ENCODE measurements around the gene C8B. TPM values are rescaled to one million over a fixed set of nuclear protein-coding genes. Genes with fewer than 3 reads are reported as not detected.

Gene C8B
- total and polyA plus RNA-seq, 9 of the 15 experiments (the other 6 are each of a cell fraction or from before 2014, with no cell fraction given): not detected

- ChIA-PET CTCF (ENCODE audit: low intra/inter-chr PET ratio) (no interaction called here), POLR2A (no interaction called here)
- Histone ChIP-seq H3K4me1 (replicated peaks in 1 of 2; ENCODE audit: control insufficient read depth in 2 of 2, insufficient read depth in 2 of 2, low read length in 2 of 2) (no peaks in the 10 kb centered on the region), H3K27ac (ENCODE audit: extremely low read depth, low read depth, low read length) (no peak overlapping the region), H3K9ac (ENCODE audit: insufficient read depth in 1 of 2, low read depth in 2 of 2, low read length in 2 of 2) (no peak overlapping the region), H3K9me1 (ENCODE audit: control insufficient read depth, insufficient read depth, low read length) (no peaks in the 10 kb centered on the region), H3K9me3 (replicated peaks; ENCODE audit: control insufficient read depth, insufficient read depth, low read depth, low read length) (no peaks in the 10 kb centered on the region), H4K20me1 (replicated peaks; ENCODE audit: control insufficient read depth, insufficient read depth, low read length) (no peaks in the 10 kb centered on the region), H3K4me3 (no peak overlapping the region), H3K4me2 (ENCODE audit: insufficient read depth, low read length) (no peak overlapping the region), H3K27me3 (ENCODE audit: control insufficient read depth in 2 of 2, insufficient read depth in 2 of 2, low read length in 2 of 2) (peaks cover 0 to 8% of the 10 kb centered on the region in 2 experiments; a peak in 2 of 5 replicates), H3K79me2 (ENCODE audit: control insufficient read depth, insufficient read depth, low read length) (no peaks in the 10 kb centered on the region), H2AFZ (ENCODE audit: low read depth, low read length) (no peak overlapping the region), H3K36me3 (ENCODE audit: control insufficient read depth, insufficient read depth, low read length) (no peaks in the 10 kb centered on the region)
- BruUV-seq (replicated peaks): no TSS peak
- 8% methylated on average over 9 of the region's 9 CpGs for WGBS (ENCODE audit: insufficient coverage, low coverage, missing lambda C conversion rate)
- intact Hi-C loops (cut with micrococcal nuclease): no loop called here
- FAIRE-seq: no peak
- TF ChIP-seq ZNF408 (CRISPR knock-in tag; IDR thresholded peaks at IDR 0.05; ENCODE audit: low read depth) (no peak), HMG20B (CRISPR knock-in tag; IDR thresholded peaks at IDR 0.05) (no peak), HCFC1 (IDR thresholded peaks at IDR 0.05; ENCODE audit: low read depth, low read length) (no peak), ILF3 (IDR thresholded peaks at IDR 0.05; ENCODE audit: borderline replicate concordance) (no peak), CBX1 (IDR thresholded peaks at IDR 0.05; ENCODE audit: low read depth) (no peak), STAT5B (CRISPR knock-in tag; IDR thresholded peaks at IDR 0.05) (no peak), CREB1 (IDR thresholded peaks at IDR 0.05) (no peak), CREB1 (CRISPR knock-in tag; IDR thresholded peaks at IDR 0.05) (no peak), ELF1 (tag; IDR thresholded peaks at IDR 0.05) (no peak), MCM2 (IDR thresholded peaks at IDR 0.05; ENCODE audit: low read depth) (no peak), HNRNPK (IDR thresholded peaks at IDR 0.05; ENCODE audit: low read depth, low read length, poor library complexity, severe bottlenecking) (no peak), SUPT5H (IDR thresholded peaks at IDR 0.05) (no peak), CC2D1A (IDR thresholded peaks at IDR 0.05) (no peak), ARHGAP35 (IDR thresholded peaks at IDR 0.05; ENCODE audit: partially characterized antibody) (no peak), GTF2A2 (tag; IDR thresholded peaks at IDR 0.05) (no peak), YBX1 (IDR thresholded peaks at IDR 0.05) (no peak), ZNF24 (IDR thresholded peaks at IDR 0.05) (no peak), NCOR1 (IDR thresholded peaks at IDR 0.05) (no peak), PBX2 (CRISPR knock-in tag; IDR thresholded peaks at IDR 0.05; ENCODE audit: low read depth) (no peak), PBX2 (tag; conservative IDR thresholded peaks at IDR 0.05; ENCODE audit: low read depth) (no peak), HDAC8 (tag; IDR thresholded peaks at IDR 0.05) (no peak)
- TF ChIP-seq, protein P1, sequence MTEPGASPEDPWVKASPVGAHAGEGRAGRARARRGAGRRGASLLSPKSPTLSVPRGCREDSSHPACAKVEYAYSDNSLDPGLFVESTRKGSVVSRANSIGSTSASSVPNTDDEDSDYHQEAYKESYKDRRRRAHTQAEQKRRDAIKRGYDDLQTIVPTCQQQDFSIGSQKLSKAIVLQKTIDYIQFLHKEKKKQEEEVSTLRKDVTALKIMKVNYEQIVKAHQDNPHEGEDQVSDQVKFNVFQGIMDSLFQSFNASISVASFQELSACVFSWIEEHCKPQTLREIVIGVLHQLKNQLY (CRISPR knock-in tag; conservative IDR thresholded peaks at IDR 0.05): no peak
- in situ Hi-C loops (cut with MboI): loop anchor here (10.0 kb wide), 1 partner anchor 140 kb away; no protein-coding TSS in a partner anchor
- DNase-seq (ENCODE audit: extremely low read depth in 1 of 4, low spot score in 3 of 4): no peak
- no peak for ATAC-seq
Observed at GRCh38 chr1:56964349-56965017, 1.3 kb downstream of the C8B start.
